Measurements from ENCODE around the gene FOXD1. TPM values are rescaled to one million over a fixed set of nuclear protein-coding genes. Genes with fewer than 3 reads are reported as not detected.
"Not testable (repeated sequence)": the region's sequence is repeated elsewhere in the genome, so short reads cannot be mapped to it uniquely, and the experiment has no call there.

FOXD1 gene
- total RNA-seq, 1 donor from 2014 or later: 0.54 TPM

- no peak for DNase-seq (ENCODE audit: low spot score)
- intact Hi-C loops (cut with DNase I): no loop called here
These were observed 27.9 kb downstream of the FOXD1 start for GRCh38 chr5:73420666-73421065.

- intact Hi-C loops (cut with DNase I): no loop called here
- DNase-seq (ENCODE audit: low spot score): no peak
These were observed 28.8 kb downstream of the FOXD1 start for GRCh38 chr5:73419465-73420390.

- no peak for DNase-seq (ENCODE audit: low spot score)
- intact Hi-C loops (cut with DNase I): no loop called here
These were observed 29.5 kb downstream of the FOXD1 start for GRCh38 chr5:73419117-73419464.

- intact Hi-C loops (cut with DNase I): no loop called here
- DNase-seq (ENCODE audit: low spot score): no peak
These were observed 30.3 kb downstream of the FOXD1 start for GRCh38 chr5:73418244-73418691.

- no peak for DNase-seq (ENCODE audit: low spot score)
- intact Hi-C loops (cut with DNase I): no loop called here
These were observed 31.1 kb downstream of the FOXD1 start for GRCh38 chr5:73417303-73418034.

- no peak for DNase-seq (ENCODE audit: low spot score)
- intact Hi-C loops (cut with DNase I): no loop called here
These were observed 33.0 kb downstream of the FOXD1 start for GRCh38 chr5:73415617-73416016.

GRCh38 chr5:73415171-73415570 lies 33.4 kb downstream of the FOXD1 start:
- intact Hi-C loops (cut with DNase I): no loop called here

GRCh38 chr5:73412597-73412988 lies 36.0 kb downstream of the FOXD1 start:
- no peak for DNase-seq (ENCODE audit: low spot score)
- intact Hi-C loops (cut with DNase I): no loop called here

More at GRCh38 chr5:73415171-73415570, 33.4 kb downstream of the FOXD1 start:
- DNase-seq (ENCODE audit: low spot score): no peak

- intact Hi-C loops (cut with DNase I): no loop called here
- no peak for DNase-seq (ENCODE audit: low spot score)
These were observed 36.5 kb downstream of the FOXD1 start for GRCh38 chr5:73411936-73412596.

GRCh38 chr5:73409927-73410326 lies 38.6 kb downstream of the FOXD1 start:
- intact Hi-C loops (cut with DNase I); DNase-seq (ENCODE audit: low spot score): not testable (repeated sequence)

- intact Hi-C loops (cut with DNase I): no loop called here
- no peak for DNase-seq (ENCODE audit: low spot score)
These were observed 42.9 kb downstream of the FOXD1 start for GRCh38 chr5:73405691-73406090.

- intact Hi-C loops (cut with DNase I): no loop called here
These were observed 48.8 kb downstream of the FOXD1 start for GRCh38 chr5:73399775-73400174.

More at GRCh38 chr5:73399775-73400174, 48.8 kb downstream of the FOXD1 start:
- DNase-seq (ENCODE audit: low spot score): no peak

Other genes starting within 250 kb of the FOXD1 start
- 325 TPM for gene BTF3, start 49.7 kb upstream of the FOXD1 start, total RNA-seq
- 9.6 TPM for gene ANKRA2, start 116.9 kb upstream of the FOXD1 start, total RNA-seq
- 11.6 TPM for gene UTP15, start 117.0 kb upstream of the FOXD1 start, total RNA-seq
- gene ARHGEF28, start 177.4 kb upstream of the FOXD1 start, total RNA-seq: 1.8 TPM